Measurements from ENCODE around the gene AKAP5. TPM values are rescaled to one million over a fixed set of nuclear protein-coding genes. Genes with fewer than 3 reads are reported as not detected.

AKAP5 gene
- total RNA-seq, 4 donors from 2014 or later: 0.08 to 0.56 (median 0.34) TPM

DNA sequence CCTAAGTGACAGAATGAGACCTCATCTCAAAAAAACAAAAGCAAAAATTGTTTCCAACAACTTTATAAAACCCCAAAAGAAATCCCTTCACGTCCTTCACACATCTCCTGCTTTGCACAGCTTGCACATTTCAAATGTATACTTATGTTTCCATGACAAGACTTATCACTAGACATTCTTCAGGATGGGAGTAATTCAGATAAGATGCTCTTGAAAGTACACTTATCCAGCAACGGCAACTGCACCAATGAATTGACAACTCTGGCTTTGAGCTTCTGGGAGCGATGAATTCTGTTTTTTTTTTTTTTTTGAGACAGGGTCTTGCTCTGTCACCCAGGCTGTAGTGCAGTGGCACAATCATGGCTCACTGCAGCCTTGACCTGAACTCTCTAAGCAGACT lies 30.8 kb upstream of the AKAP5 start:
- DNase-seq (ENCODE audit: low spot score in 2 of 2): no peak
- 81% methylated on average over 3 of the region's 3 CpGs for WGBS
- Histone ChIP-seq H3K4me1 (no peaks in the 10 kb centered on the region), H3K36me3 (peaks cover 63% of the 10 kb centered on the region), H3K9me3 (no peaks in the 10 kb centered on the region), H3K27me3 (no peaks in the 10 kb centered on the region), H3K4me3 (no peak overlapping the region), H3K27ac (no peak overlapping the region)
- TF ChIP-seq POLR2A (IDR thresholded peaks at IDR 0.05) (no peak), EP300 (IDR thresholded peaks at IDR 0.05) (no peak), POLR2AphosphoS5 (IDR thresholded peaks at IDR 0.05) (no peak)
- TF ChIP-seq, protein P1, sequence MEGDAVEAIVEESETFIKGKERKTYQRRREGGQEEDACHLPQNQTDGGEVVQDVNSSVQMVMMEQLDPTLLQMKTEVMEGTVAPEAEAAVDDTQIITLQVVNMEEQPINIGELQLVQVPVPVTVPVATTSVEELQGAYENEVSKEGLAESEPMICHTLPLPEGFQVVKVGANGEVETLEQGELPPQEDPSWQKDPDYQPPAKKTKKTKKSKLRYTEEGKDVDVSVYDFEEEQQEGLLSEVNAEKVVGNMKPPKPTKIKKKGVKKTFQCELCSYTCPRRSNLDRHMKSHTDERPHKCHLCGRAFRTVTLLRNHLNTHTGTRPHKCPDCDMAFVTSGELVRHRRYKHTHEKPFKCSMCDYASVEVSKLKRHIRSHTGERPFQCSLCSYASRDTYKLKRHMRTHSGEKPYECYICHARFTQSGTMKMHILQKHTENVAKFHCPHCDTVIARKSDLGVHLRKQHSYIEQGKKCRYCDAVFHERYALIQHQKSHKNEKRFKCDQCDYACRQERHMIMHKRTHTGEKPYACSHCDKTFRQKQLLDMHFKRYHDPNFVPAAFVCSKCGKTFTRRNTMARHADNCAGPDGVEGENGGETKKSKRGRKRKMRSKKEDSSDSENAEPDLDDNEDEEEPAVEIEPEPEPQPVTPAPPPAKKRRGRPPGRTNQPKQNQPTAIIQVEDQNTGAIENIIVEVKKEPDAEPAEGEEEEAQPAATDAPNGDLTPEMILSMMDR (IDR thresholded peaks at IDR 0.05): no peak

DNA sequence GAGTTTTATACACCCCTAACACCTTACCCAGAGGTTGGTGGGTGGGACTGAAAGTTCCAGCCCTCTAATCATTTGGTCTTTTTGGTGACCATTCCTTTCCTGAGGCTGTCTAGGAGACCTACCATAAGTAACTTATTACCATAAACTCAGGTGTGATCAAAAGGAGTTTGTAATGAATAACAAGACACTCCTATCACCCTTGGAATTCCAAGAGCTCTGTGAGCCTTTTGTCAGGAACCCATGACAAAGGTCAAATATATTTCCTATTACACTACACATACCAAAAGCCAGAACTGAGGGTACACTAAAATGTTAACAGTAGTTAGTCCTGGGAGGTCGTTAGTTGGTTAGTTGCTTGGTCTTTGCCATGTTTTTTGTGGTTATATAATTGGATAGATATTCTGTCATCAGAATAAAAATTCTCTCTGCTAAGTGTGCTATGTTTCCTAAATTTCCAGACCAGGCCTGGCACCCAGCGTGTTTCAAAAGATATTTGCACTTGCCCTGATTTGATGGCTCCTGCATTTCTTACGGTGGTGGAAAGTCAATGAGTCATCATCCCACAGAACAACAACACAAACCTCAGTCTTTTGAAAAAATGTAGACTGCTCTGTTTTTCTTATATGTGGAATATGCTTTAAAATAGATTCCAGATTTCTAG lies 27.0 kb upstream of the AKAP5 start:
- Histone ChIP-seq H3K4me1 (no peaks in the 10 kb centered on the region), H3K9me3 (no peaks in the 10 kb centered on the region), H3K27ac (no peak overlapping the region), H3K27me3 (no peaks in the 10 kb centered on the region), H3K36me3 (peaks cover 64% of the 10 kb centered on the region), H3K4me3 (no peak overlapping the region)
- TF ChIP-seq POLR2AphosphoS5 (IDR thresholded peaks at IDR 0.05) (no peak), POLR2A (IDR thresholded peaks at IDR 0.05) (no peak), EP300 (IDR thresholded peaks at IDR 0.05) (no peak)
- TF ChIP-seq, protein P1 (IDR thresholded peaks at IDR 0.05): no peak
- 60% methylated on average over 3 of the region's 3 CpGs for WGBS
- no peak for DNase-seq (ENCODE audit: low spot score in 2 of 2)

DNA sequence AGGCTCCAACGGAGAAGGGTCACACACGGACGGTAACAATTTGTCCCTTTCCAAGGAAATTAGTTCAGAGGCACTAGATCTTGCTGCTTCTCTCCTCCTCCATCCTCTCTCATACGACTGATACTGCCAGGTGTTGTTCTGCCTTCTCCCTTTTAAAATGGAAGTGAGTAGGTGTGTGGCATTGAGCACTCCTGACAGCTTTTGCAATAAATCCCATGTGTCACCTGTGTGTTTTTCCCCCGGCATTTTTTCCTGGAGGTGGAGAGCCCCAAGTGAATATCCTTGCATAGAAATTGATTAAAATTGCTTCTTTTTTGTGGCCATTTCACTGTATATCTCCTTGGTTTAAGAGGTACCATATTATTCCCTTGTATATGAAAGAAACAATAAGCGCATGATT lies 26.2 kb upstream of the AKAP5 start:
- H3K4me3 ChIP-seq: no peak overlapping the region
- H3K36me3 ChIP-seq: peaks cover 59% of the 10 kb centered on the region
- no peak overlapping the region for H3K27ac ChIP-seq
- TF ChIP-seq POLR2A (IDR thresholded peaks at IDR 0.05) (no peak), EP300 (IDR thresholded peaks at IDR 0.05) (no peak)
- H3K27me3 ChIP-seq: no peaks in the 10 kb centered on the region
- no peaks in the 10 kb centered on the region for H3K9me3 ChIP-seq
- 84% methylated on average over 6 of the region's 6 CpGs for WGBS
- DNase-seq (ENCODE audit: low spot score in 2 of 2): no peak
- no peaks in the 10 kb centered on the region for H3K4me1 ChIP-seq

DNA sequence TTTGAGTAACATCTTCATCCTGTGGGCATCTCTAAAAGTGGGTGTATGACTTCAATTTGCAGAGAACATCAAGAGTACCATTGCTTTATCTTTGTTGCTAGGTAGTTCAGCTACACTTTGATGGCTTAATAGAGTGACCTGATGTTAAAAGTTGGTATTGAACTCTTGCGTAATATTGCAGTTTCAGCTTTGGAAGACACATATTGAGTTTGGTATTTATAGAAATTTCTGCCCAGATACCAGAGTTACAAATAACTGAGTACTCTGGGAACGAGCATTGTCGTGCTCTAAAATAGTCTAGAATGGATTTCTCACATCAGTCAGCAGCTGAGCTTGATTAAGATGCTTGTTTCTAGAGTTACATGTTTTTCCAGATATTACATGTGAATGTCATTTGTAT lies 24.8 kb upstream of the AKAP5 start:
- 84% methylated on average over 3 of the region's 3 CpGs for WGBS
- Histone ChIP-seq H3K4me1 (no peaks in the 10 kb centered on the region), H3K27ac (no peak overlapping the region), H3K9me3 (no peaks in the 10 kb centered on the region), H3K4me3 (no peak overlapping the region), H3K36me3 (peaks cover 56% of the 10 kb centered on the region), H3K27me3 (no peaks in the 10 kb centered on the region)
- no peak for DNase-seq (ENCODE audit: low spot score in 2 of 2)
- TF ChIP-seq, protein P1 (IDR thresholded peaks at IDR 0.05): no peak
- no peak for TF ChIP-seq EP300 (IDR thresholded peaks at IDR 0.05)

DNA sequence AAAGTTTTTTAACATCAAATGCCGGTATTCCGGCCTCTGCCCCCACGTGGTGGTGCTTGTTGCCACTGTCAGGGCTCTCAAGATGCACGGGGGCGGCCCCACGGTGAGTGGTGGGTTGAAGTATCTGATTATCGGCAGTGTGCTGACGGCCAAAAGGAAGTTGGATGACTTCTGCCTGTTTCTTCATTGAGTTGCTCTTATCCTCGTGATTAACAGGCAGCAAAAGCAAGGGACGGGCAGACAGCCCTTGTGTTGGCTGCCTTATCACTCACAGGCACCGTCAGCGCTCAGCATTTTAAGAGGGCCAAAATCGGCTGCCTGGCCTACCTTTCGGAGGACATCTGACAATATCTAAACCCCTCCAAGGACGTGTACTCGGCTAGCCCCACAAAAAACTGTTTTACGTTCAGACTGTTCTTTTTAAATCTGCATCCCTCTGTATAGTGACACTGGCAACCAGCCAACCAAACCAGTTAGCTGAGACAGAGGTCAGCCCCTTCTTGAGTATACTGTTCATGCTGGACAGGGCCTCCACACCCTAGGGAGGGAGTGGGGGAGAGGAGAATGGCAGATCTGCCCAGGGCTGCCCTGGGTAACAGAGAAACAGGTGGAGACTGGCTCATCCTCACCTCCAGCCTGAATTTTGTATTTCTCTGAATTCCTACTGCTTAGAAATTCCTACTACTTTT lies 22.9 kb upstream of the AKAP5 start:
- Histone ChIP-seq H3K4me3 (no peak overlapping the region), H3K27ac (no peak overlapping the region), H3K36me3 (peaks cover 48% of the 10 kb centered on the region), H3K9me3 (no peaks in the 10 kb centered on the region), H3K27me3 (no peaks in the 10 kb centered on the region), H3K4me1 (no peaks in the 10 kb centered on the region)
- TF ChIP-seq POLR2A (IDR thresholded peaks at IDR 0.05): no peak
- TF ChIP-seq, protein P1 (IDR thresholded peaks at IDR 0.05): no peak
- TF ChIP-seq POLR2AphosphoS5 (IDR thresholded peaks at IDR 0.05): no peak
- TF ChIP-seq EP300 (IDR thresholded peaks at IDR 0.05): no peak
- 87% methylated on average over 17 of the region's 17 CpGs for WGBS
- DNase-seq (ENCODE audit: low spot score in 2 of 2): peak in 1 of 2 donors; percentile 64

Measured in suprapubic skin (tissue), 4 donors.